ENCODE measurements around the gene WFDC2. TPM values are rescaled to one million over a fixed set of nuclear protein-coding genes. Genes with fewer than 3 reads are reported as not detected.
A peak's percentile ranks its signal among the peaks of the same experiment; 100 is the strongest.

WFDC2 gene
- total RNA-seq, 1 experiment from 2014 or later = not detected

- Histone ChIP-seq H3K9me3 (ENCODE audit: low read length) (no peaks in the 10 kb centered on the region), H3K79me2 (ENCODE audit: low read length) (no peaks in the 10 kb centered on the region), H3K27ac (ENCODE audit: low read length) (no peak overlapping the region), H4K20me1 (ENCODE audit: low read length) (no peaks in the 10 kb centered on the region), H3K36me3 (ENCODE audit: low read depth, low read length) (no peaks in the 10 kb centered on the region), H3F3A (ENCODE audit: low read length, unreplicated experiment) (no peaks in the 10 kb centered on the region), H3K4me3 (ENCODE audit: low read length) (no peak overlapping the region), H2AFZ (ENCODE audit: low read length) (no peak overlapping the region), H3K4me1 (ENCODE audit: insufficient read depth, low read length) (peaks cover 16% of the 10 kb centered on the region), H3K9ac (ENCODE audit: low read length) (no peak overlapping the region), H3K4me2 (ENCODE audit: low read length) (no peak overlapping the region), H3K27me3 (ENCODE audit: low read length) (peaks cover 9% of the 10 kb centered on the region; the same call in 1 of the 2 replicates), H3K9me2 (replicated peaks; ENCODE audit: low read length) (no peaks in the 10 kb centered on the region; the same call in 1 of the 2 replicates)
- no TSS peak for BruUV-seq (replicated peaks)
- DNase-seq = no peak
- intact Hi-C loops (cut with micrococcal nuclease) = no loop called here
- ATAC-seq = no peak
- TF ChIP-seq EZH2phosphoT487 (IDR thresholded peaks at IDR 0.05; ENCODE audit: borderline replicate concordance, low read length) (no peak), EZH2 (IDR thresholded peaks at IDR 0.05; ENCODE audit: low read length, unreplicated experiment) (no peak)
- TF ChIP-seq, protein P1, sequence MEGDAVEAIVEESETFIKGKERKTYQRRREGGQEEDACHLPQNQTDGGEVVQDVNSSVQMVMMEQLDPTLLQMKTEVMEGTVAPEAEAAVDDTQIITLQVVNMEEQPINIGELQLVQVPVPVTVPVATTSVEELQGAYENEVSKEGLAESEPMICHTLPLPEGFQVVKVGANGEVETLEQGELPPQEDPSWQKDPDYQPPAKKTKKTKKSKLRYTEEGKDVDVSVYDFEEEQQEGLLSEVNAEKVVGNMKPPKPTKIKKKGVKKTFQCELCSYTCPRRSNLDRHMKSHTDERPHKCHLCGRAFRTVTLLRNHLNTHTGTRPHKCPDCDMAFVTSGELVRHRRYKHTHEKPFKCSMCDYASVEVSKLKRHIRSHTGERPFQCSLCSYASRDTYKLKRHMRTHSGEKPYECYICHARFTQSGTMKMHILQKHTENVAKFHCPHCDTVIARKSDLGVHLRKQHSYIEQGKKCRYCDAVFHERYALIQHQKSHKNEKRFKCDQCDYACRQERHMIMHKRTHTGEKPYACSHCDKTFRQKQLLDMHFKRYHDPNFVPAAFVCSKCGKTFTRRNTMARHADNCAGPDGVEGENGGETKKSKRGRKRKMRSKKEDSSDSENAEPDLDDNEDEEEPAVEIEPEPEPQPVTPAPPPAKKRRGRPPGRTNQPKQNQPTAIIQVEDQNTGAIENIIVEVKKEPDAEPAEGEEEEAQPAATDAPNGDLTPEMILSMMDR (conservative IDR thresholded peaks at IDR 0.05; ENCODE audit: low read depth, low read length) = no peak
- ChIA-PET POLR2A (ENCODE audit: unreplicated experiment) (no interaction called here), CTCF (no interaction called here)
Measured at GRCh38 chr20:45485388-45485787, 15.8 kb downstream of the WFDC2 start.

DNA sequence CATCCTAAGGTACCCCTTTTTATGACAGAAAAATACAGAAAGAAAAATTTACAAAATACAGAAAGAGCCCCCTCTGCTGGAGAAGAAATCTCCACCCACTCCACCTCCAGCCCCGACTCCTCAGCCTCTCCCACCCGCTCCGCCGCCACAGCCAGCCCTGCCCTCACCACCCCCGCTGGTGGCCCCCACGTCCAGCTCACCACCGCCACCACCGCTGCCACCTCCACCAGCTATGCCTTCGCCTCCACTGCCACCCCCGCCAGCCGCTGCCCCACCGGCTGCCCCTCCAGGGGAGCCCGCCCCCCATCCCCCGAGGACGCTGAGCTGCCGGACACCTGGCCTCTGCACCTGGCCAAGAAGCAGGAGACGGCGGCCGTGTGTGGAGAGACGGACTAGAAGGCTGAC is 17.7 kb downstream of the WFDC2 start:
- Histone ChIP-seq H3K9ac (ENCODE audit: low read length) (no peak overlapping the region), H3K79me2 (ENCODE audit: low read length) (no peaks in the 10 kb centered on the region), H3K4me1 (ENCODE audit: insufficient read depth, low read length) (peaks cover 16% of the 10 kb centered on the region), H3K9me2 (replicated peaks; ENCODE audit: low read length) (no peaks in the 10 kb centered on the region; the same call in 1 of the 2 replicates), H4K20me1 (ENCODE audit: low read length) (no peaks in the 10 kb centered on the region), H3K27ac (ENCODE audit: low read length) (no peak overlapping the region), H3K27me3 (ENCODE audit: low read length) (no peaks in the 10 kb centered on the region), H3K36me3 (ENCODE audit: low read depth, low read length) (no peaks in the 10 kb centered on the region), H3F3A (ENCODE audit: low read length, unreplicated experiment) (no peaks in the 10 kb centered on the region), H3K4me3 (ENCODE audit: low read length) (no peak overlapping the region), H3K9me3 (ENCODE audit: low read length) (no peaks in the 10 kb centered on the region), H3K4me2 (ENCODE audit: low read length) (no peak overlapping the region), H2AFZ (ENCODE audit: low read length) (no peak overlapping the region)
- no peak for DNase-seq
- intact Hi-C loops (cut with micrococcal nuclease) = no loop called here
- no peak for ATAC-seq
- ChIA-PET POLR2A (ENCODE audit: unreplicated experiment) (no interaction called here), CTCF (no interaction called here)
- TF ChIP-seq, protein P1 (conservative IDR thresholded peaks at IDR 0.05; ENCODE audit: low read depth, low read length) = peak; percentile 38; the same call in 1 of the 2 replicates
- TF ChIP-seq EZH2 (IDR thresholded peaks at IDR 0.05; ENCODE audit: low read length, unreplicated experiment) = no peak
- BruUV-seq (replicated peaks) = no TSS peak

- Histone ChIP-seq H3K4me3 (ENCODE audit: low read length) (no peak overlapping the region), H3K27me3 (ENCODE audit: low read length) (no peaks in the 10 kb centered on the region), H2AFZ (ENCODE audit: low read length) (peak overlapping the region; percentile 16; the same call in 1 of the 2 replicates), H3K9ac (ENCODE audit: low read length) (no peak overlapping the region; the same call in 1 of the 2 replicates), H3K9me3 (ENCODE audit: low read length) (no peaks in the 10 kb centered on the region), H3K36me3 (ENCODE audit: low read depth, low read length) (no peaks in the 10 kb centered on the region), H3K9me2 (replicated peaks; ENCODE audit: low read length) (no peaks in the 10 kb centered on the region; the same call in 1 of the 2 replicates), H3F3A (ENCODE audit: low read length, unreplicated experiment) (no peaks in the 10 kb centered on the region), H3K4me1 (ENCODE audit: insufficient read depth, low read length) (peaks cover 16% of the 10 kb centered on the region), H4K20me1 (ENCODE audit: low read length) (no peaks in the 10 kb centered on the region), H3K27ac (ENCODE audit: low read length) (peak overlapping the region; percentile 57), H3K79me2 (ENCODE audit: low read length) (no peaks in the 10 kb centered on the region), H3K4me2 (ENCODE audit: low read length) (peak overlapping the region; percentile 19; the same call in 1 of the 2 replicates)
- intact Hi-C loops (cut with micrococcal nuclease) = no loop called here
- ATAC-seq (peak; percentile 74), DNase-seq (peak; percentile 96)
- ChIA-PET CTCF (no interaction called here), POLR2A (ENCODE audit: unreplicated experiment) (no interaction called here)
- TF ChIP-seq, protein P1 (conservative IDR thresholded peaks at IDR 0.05; ENCODE audit: low read depth, low read length) = no peak
- TF ChIP-seq EZH2 (IDR thresholded peaks at IDR 0.05; ENCODE audit: low read length, unreplicated experiment) = no peak
- no peak for TF ChIP-seq EZH2phosphoT487 (IDR thresholded peaks at IDR 0.05; ENCODE audit: borderline replicate concordance, low read length)
- BruUV-seq (replicated peaks) = no TSS peak
Measured at GRCh38 chr20:45489083-45489531, 19.6 kb downstream of the WFDC2 start.
